ENCODE data around the gene SDF2. TPM values are rescaled to one million over a fixed set of nuclear protein-coding genes. Genes with fewer than 3 reads are reported as not detected.

Gene SDF2
- total and polyA plus RNA-seq, 11 donors: 19.6 to 58.6 (median 34.2) TPM

GRCh38 chr17:28624148-28624547 lies 37.6 kb downstream of the SDF2 start:
- DNase-seq (no peak), ATAC-seq (peak in 2 of 4 donors; percentile 32 to 41)
- WGBS, 4 donors: 81 to 93% (median 86%) methylated on average over 2 of the region's 2 CpGs
- TF ChIP-seq POLR2A (IDR thresholded peaks at IDR 0.05) (no peak), CTCF (IDR thresholded peaks at IDR 0.05) (no peak)
- Histone ChIP-seq H3K27ac (peak overlapping the region in 8 of 12 donors; percentile 4 to 64 (median 27)), H3K27me3 (no peaks in the 10 kb centered on the region), H3K9me3 (no peaks in the 10 kb centered on the region), H3K4me1 (peaks cover 0 to 16% (median 0%) of the 10 kb centered on the region in 12 donors), H3K4me3 (no peak overlapping the region), H3K36me3 (peaks cover 2 to 99% (median 93%) of the 10 kb centered on the region in 9 donors)
- intact Hi-C loops (cut with DNase I): no loop called here

- peak; percentile 79 to 87 (median 82) for ATAC-seq
- Histone ChIP-seq H3K27ac (peak overlapping the region in 8 of 12 donors; percentile 4 to 64 (median 27)), H3K36me3 (peaks cover 2 to 99% (median 93%) of the 10 kb centered on the region in 9 donors), H3K4me3 (no peak overlapping the region), H3K4me1 (peaks cover 0 to 16% (median 0%) of the 10 kb centered on the region in 12 donors), H3K27me3 (no peaks in the 10 kb centered on the region), H3K9me3 (no peaks in the 10 kb centered on the region)
- TF ChIP-seq CTCF (IDR thresholded peaks at IDR 0.05) (no peak), POLR2A (IDR thresholded peaks at IDR 0.05) (no peak)
- 72 to 84% (median 79%) methylated on average over 4 of the region's 4 CpGs for WGBS, 4 donors
- intact Hi-C loops (cut with DNase I): no loop called here
- peak in 2 of 5 donors; percentile 33 to 43 for DNase-seq
Observed at GRCh38 chr17:28623696-28624095, 38.0 kb downstream of the SDF2 start.

- peaks cover 0 to 99% (median 93%) of the 10 kb centered on the region in 9 donors for H3K36me3 ChIP-seq
- no peaks in the 10 kb centered on the region for H3K9me3 ChIP-seq
- TF ChIP-seq POLR2A (IDR thresholded peaks at IDR 0.05) (no peak), CTCF (IDR thresholded peaks at IDR 0.05) (no peak)
- no peak for DNase-seq
- H3K4me1 ChIP-seq: peaks cover 0 to 16% (median 0%) of the 10 kb centered on the region in 12 donors
- WGBS, 4 donors: 89 to 94% (median 93%) methylated on average over 3 of the region's 3 CpGs
- no peak for ATAC-seq
- no peaks in the 10 kb centered on the region for H3K27me3 ChIP-seq
- no peak overlapping the region for H3K27ac ChIP-seq
- no peak overlapping the region for H3K4me3 ChIP-seq
- intact Hi-C loops (cut with DNase I): no loop called here
Observed at GRCh38 chr17:28622186-28622585, 39.5 kb downstream of the SDF2 start.

GRCh38 chr17:28620010-28620409 lies 41.7 kb downstream of the SDF2 start:
- Histone ChIP-seq H3K27ac (no peak overlapping the region), H3K9me3 (no peaks in the 10 kb centered on the region), H3K36me3 (peaks cover 0 to 100% (median 96%) of the 10 kb centered on the region in 9 donors), H3K4me3 (no peak overlapping the region), H3K27me3 (no peaks in the 10 kb centered on the region), H3K4me1 (peaks cover 0 to 16% (median 0%) of the 10 kb centered on the region in 12 donors)
- TF ChIP-seq POLR2A (IDR thresholded peaks at IDR 0.05): no peak
- TF ChIP-seq CTCF (IDR thresholded peaks at IDR 0.05): no peak
- intact Hi-C loops (cut with DNase I): no loop called here
- no peak for ATAC-seq
- 75 to 84% (median 80%) methylated on average over 2 of the region's 2 CpGs for WGBS, 4 donors
- no peak for DNase-seq

Measured in heart left ventricle (tissue), 16 donors.